Measurements from ENCODE around the gene HBA2. TPM values are rescaled to one million over a fixed set of nuclear protein-coding genes. Genes with fewer than 3 reads are reported as not detected.

Gene HBA2
- total and polyA plus RNA-seq, 2 of the 4 experiments (the other 2 are of a cell fraction), result not detected

GRCh38 chr16:212999-213398 is 40.3 kb downstream of the HBA2 start:
- no peak overlapping the region for H2BK20ac ChIP-seq (ENCODE audit: low read depth, low read length)
- BruUV-seq (replicated peaks), result no TSS peak
- no peak overlapping the region for H4K8ac ChIP-seq (ENCODE audit: low read depth in 2 of 2, low read length in 2 of 2)
- H3K56ac ChIP-seq (ENCODE audit: extremely low read depth, insufficient read depth, low read length), result no peak overlapping the region
- no peak overlapping the region for H4K91ac ChIP-seq (ENCODE audit: insufficient read depth, low read depth, low read length)
- no CpG with 5 or more reads among the region's 3 CpGs for WGBS, 2 experiments (ENCODE audit: extremely low coverage in 2 of 2, insufficient read length in 1 of 2)
- no peak overlapping the region for H2AK9ac ChIP-seq (replicated peaks; ENCODE audit: low read depth, low read length, poor library complexity)
- H3K4me3 ChIP-seq (ENCODE audit: insufficient read depth, low read depth, low read length), result no peak overlapping the region
- peaks cover 53% of the 10 kb centered on the region for H3K36me3 ChIP-seq (ENCODE audit: control insufficient read depth, insufficient read depth, low read length)
- H2BK120ac ChIP-seq (ENCODE audit: low read depth, low read length), result no peak overlapping the region
- in situ Hi-C loops (cut with MboI; ENCODE audit: low sequenced_read_pairs), result no loop called here
- ATAC-seq (ENCODE audit: low read depth) (peak; percentile 27; the same call in 1 of the 2 replicates), DNase-seq (peak; percentile 16)
- no peak overlapping the region for H2AK5ac ChIP-seq (ENCODE audit: low read depth, low read length)
- H4K20me1 ChIP-seq (ENCODE audit: insufficient read depth, low read length), result peaks cover 80% of the 10 kb centered on the region
- H3K4ac ChIP-seq (ENCODE audit: low read depth, low read length), result no peak overlapping the region
- H3K14ac ChIP-seq (replicated peaks; ENCODE audit: low read depth, low read length), result no peak overlapping the region
- no peak overlapping the region for H2BK5ac ChIP-seq (ENCODE audit: low read depth, low read length, poor library complexity, severe bottlenecking)
- dilution Hi-C loops (cut with HindIII; ENCODE audit: low sequenced_read_pairs, unreplicated experiment), result no loop called here
- no peak overlapping the region for H4K5ac ChIP-seq (ENCODE audit: low read depth, low read length)
- H2BK15ac ChIP-seq (ENCODE audit: low read depth, low read length), result no peak overlapping the region
- no peaks in the 10 kb centered on the region for H3K4me1 ChIP-seq (ENCODE audit: control insufficient read depth, insufficient read depth, low read length)
- POLR2A ChIA-PET (ENCODE audit: unreplicated experiment), result no interaction called here
- peaks cover 29 to 77% of the 10 kb centered on the region in 2 experiments for H3K79me1 ChIP-seq (ENCODE audit: low read depth in 1 of 2, low read length in 2 of 2)
- H3K27me3 ChIP-seq (ENCODE audit: control insufficient read depth, insufficient read depth, low read length), result no peaks in the 10 kb centered on the region
- CTCF ChIA-PET, result interaction anchor here (0.5 to 0.6 kb wide), 2 partner anchors 39 to 82 kb away, joined by 4 to 6 read pairs; no protein-coding TSS in a partner anchor
- TF ChIP-seq NFE2L2 (IDR thresholded peaks at IDR 0.05; ENCODE audit: low read depth, low read length), result no peak
- TF ChIP-seq MAFK (IDR thresholded peaks at IDR 0.05; ENCODE audit: low read depth, low read length), result no peak
- no peak for TF ChIP-seq CTCF (conservative IDR thresholded peaks at IDR 0.05; ENCODE audit: low read depth, low read length)
- TF ChIP-seq SMC3 (IDR thresholded peaks at IDR 0.05; ENCODE audit: low read depth, low read length), result no peak
- no peak for TF ChIP-seq BHLHE40 (IDR thresholded peaks at IDR 0.05; ENCODE audit: low read depth, low read length)
- TF ChIP-seq RAD21 (IDR thresholded peaks at IDR 0.05; ENCODE audit: low read length), result no peak
- TF ChIP-seq RFX5 (IDR thresholded peaks at IDR 0.05; ENCODE audit: low read depth, low read length), result no peak
- TF ChIP-seq POLR2A (IDR thresholded peaks at IDR 0.05; ENCODE audit: low read depth, low read length), result no peak
- no peak for TF ChIP-seq CEBPB (IDR thresholded peaks at IDR 0.05; ENCODE audit: low read depth, low read length)
- no peak for TF ChIP-seq FOS (IDR thresholded peaks at IDR 0.05; ENCODE audit: low read depth, low read length)
- TF ChIP-seq, protein P1, sequence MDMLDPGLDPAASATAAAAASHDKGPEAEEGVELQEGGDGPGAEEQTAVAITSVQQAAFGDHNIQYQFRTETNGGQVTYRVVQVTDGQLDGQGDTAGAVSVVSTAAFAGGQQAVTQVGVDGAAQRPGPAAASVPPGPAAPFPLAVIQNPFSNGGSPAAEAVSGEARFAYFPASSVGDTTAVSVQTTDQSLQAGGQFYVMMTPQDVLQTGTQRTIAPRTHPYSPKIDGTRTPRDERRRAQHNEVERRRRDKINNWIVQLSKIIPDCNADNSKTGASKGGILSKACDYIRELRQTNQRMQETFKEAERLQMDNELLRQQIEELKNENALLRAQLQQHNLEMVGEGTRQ (IDR thresholded peaks at IDR 0.05; ENCODE audit: low read depth, low read length), result no peak
- TF ChIP-seq MAZ (IDR thresholded peaks at IDR 0.05; ENCODE audit: borderline replicate concordance, low read depth, low read length), result no peak
- TF ChIP-seq CHD1 (IDR thresholded peaks at IDR 0.05; ENCODE audit: low read depth, low read length), result no peak
- TF ChIP-seq MXI1 (IDR thresholded peaks at IDR 0.05; ENCODE audit: borderline replicate concordance, low read depth, low read length), result no peak
- TF ChIP-seq RCOR1 (IDR thresholded peaks at IDR 0.05; ENCODE audit: insufficient replicate concordance, low read length), result no peak
- TF ChIP-seq, protein P2, sequence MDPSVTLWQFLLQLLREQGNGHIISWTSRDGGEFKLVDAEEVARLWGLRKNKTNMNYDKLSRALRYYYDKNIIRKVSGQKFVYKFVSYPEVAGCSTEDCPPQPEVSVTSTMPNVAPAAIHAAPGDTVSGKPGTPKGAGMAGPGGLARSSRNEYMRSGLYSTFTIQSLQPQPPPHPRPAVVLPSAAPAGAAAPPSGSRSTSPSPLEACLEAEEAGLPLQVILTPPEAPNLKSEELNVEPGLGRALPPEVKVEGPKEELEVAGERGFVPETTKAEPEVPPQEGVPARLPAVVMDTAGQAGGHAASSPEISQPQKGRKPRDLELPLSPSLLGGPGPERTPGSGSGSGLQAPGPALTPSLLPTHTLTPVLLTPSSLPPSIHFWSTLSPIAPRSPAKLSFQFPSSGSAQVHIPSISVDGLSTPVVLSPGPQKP (IDR thresholded peaks at IDR 0.05; ENCODE audit: borderline replicate concordance, low read depth, low read length), result no peak
- H3K23ac ChIP-seq (ENCODE audit: low read depth, low read length), result no peak overlapping the region
- H3K18ac ChIP-seq (ENCODE audit: low read depth, low read length), result no peak overlapping the region
- no peak overlapping the region for H3K27ac ChIP-seq (ENCODE audit: insufficient read depth, low read length)
- intact Hi-C loops (cut with micrococcal nuclease), result no loop called here
- H3K9me3 ChIP-seq (ENCODE audit: control insufficient read depth, insufficient read depth, low read length), result no peaks in the 10 kb centered on the region
- H3K9me1 ChIP-seq (ENCODE audit: insufficient read depth, low read length), result peaks cover 3% of the 10 kb centered on the region; the same call in 1 of the 2 replicates
- H2AFZ ChIP-seq (replicated peaks; ENCODE audit: low read length, poor library complexity), result no peak overlapping the region
- H3K4me2 ChIP-seq (ENCODE audit: low read depth, low read length), result no peak overlapping the region
- no peak overlapping the region for H3K9ac ChIP-seq (ENCODE audit: low read depth, low read length)
